Measurements from ENCODE around the gene SHC4. TPM values are rescaled to one million over a fixed set of nuclear protein-coding genes. Genes with fewer than 3 reads are reported as not detected.

The SHC4 gene
- total RNA-seq, 2 donors from 2014 or later = 0.29 to 0.58 TPM

DNA sequence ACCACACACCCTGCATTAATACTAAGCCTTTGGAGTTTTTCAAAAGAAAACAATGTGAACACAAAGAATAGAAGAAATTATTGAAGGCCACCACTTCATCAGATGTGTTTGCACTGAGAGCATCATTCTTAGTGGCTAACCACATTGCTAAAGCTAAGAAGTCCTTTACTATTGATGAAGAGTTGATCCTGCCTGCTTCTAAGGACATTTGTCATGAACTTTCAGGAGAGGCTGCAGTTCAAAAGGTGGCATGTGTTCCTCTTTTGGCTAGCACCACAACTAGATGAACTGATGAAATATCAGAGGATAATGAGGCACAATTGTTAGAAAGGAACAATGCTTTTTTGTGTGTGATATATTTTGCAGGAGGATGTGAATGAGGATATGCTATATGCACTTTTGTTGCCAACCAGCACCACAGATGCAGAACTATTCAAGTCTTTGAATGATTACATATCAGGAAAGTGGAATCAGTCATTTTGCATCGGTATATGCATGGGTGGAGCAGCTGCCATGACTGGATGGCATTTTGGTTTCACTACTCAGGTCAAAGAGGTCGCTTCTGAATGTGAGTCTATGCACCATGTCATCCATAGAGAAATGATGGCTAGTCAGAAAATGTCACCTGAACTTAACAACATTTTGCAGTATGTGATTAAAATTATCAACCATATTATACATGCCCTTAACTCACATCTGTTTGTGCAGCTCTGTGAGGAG lies 88.3 kb downstream of the SHC4 start:
- Mint-ChIP-seq H3K4me3 (no peak overlapping the region), H3K27ac (no peak overlapping the region), H3K4me1 (peaks cover 13% of the 10 kb centered on the region), H3K9me3 (no peaks in the 10 kb centered on the region), H3K27me3 (ENCODE audit: insufficient read depth) (peaks cover 37% of the 10 kb centered on the region), H3K36me3 (ENCODE audit: low read depth) (no peaks in the 10 kb centered on the region)
- Histone ChIP-seq H3K27me3 (ENCODE audit: control insufficient read depth, insufficient read depth, low read length, poor library complexity, severe bottlenecking) (peaks cover 15% of the 10 kb centered on the region), H3K9ac (ENCODE audit: extremely low read depth, low read length, poor library complexity, severe bottlenecking) (no peak overlapping the region), H3K4me1 (ENCODE audit: control insufficient read depth, insufficient read depth, low read length) (no peaks in the 10 kb centered on the region), H3K4me3 (ENCODE audit: low read length) (no peak overlapping the region), H3K9me3 (ENCODE audit: control insufficient read depth, low read length) (no peaks in the 10 kb centered on the region), H3K27ac (ENCODE audit: low read depth, low read length) (no peak overlapping the region), H3K36me3 (ENCODE audit: control insufficient read depth, insufficient read depth, low read length) (no peaks in the 10 kb centered on the region)
- 78 to 96% methylated on average over 2 of the region's 2 CpGs for WGBS, 2 experiments (ENCODE audit: insufficient coverage in 1 of 2, insufficient read length in 1 of 2)
- TF ChIP-seq, protein P1, sequence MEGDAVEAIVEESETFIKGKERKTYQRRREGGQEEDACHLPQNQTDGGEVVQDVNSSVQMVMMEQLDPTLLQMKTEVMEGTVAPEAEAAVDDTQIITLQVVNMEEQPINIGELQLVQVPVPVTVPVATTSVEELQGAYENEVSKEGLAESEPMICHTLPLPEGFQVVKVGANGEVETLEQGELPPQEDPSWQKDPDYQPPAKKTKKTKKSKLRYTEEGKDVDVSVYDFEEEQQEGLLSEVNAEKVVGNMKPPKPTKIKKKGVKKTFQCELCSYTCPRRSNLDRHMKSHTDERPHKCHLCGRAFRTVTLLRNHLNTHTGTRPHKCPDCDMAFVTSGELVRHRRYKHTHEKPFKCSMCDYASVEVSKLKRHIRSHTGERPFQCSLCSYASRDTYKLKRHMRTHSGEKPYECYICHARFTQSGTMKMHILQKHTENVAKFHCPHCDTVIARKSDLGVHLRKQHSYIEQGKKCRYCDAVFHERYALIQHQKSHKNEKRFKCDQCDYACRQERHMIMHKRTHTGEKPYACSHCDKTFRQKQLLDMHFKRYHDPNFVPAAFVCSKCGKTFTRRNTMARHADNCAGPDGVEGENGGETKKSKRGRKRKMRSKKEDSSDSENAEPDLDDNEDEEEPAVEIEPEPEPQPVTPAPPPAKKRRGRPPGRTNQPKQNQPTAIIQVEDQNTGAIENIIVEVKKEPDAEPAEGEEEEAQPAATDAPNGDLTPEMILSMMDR (conservative IDR thresholded peaks at IDR 0.05) = no peak
- DNase-seq = no peak

- TF ChIP-seq, protein P1 (conservative IDR thresholded peaks at IDR 0.05) = no peak
- H3K36me3 ChIP-seq (ENCODE audit: control insufficient read depth, insufficient read depth, low read length) = no peaks in the 10 kb centered on the region
- H3K27ac Mint-ChIP-seq = no peak overlapping the region
- peaks cover 37% of the 10 kb centered on the region for H3K27me3 Mint-ChIP-seq (ENCODE audit: insufficient read depth)
- H3K9me3 ChIP-seq (ENCODE audit: control insufficient read depth, low read length) = no peaks in the 10 kb centered on the region
- no peaks in the 10 kb centered on the region for H3K4me1 Mint-ChIP-seq
- no peaks in the 10 kb centered on the region for H3K4me1 ChIP-seq (ENCODE audit: control insufficient read depth, insufficient read depth, low read length)
- H3K9ac ChIP-seq (ENCODE audit: extremely low read depth, low read length, poor library complexity, severe bottlenecking) = no peak overlapping the region
- peaks cover 15% of the 10 kb centered on the region for H3K27me3 ChIP-seq (ENCODE audit: control insufficient read depth, insufficient read depth, low read length, poor library complexity, severe bottlenecking)
- H3K36me3 Mint-ChIP-seq (ENCODE audit: low read depth) = no peaks in the 10 kb centered on the region
- no peak overlapping the region for H3K27ac ChIP-seq (ENCODE audit: low read depth, low read length)
- 86 to 92% methylated on average over 2 of the region's 2 CpGs for WGBS, 2 experiments (ENCODE audit: insufficient coverage in 1 of 2, insufficient read length in 1 of 2)
- DNase-seq = no peak
- H3K4me3 Mint-ChIP-seq = no peak overlapping the region
- no peak overlapping the region for H3K4me3 ChIP-seq (ENCODE audit: low read length)
- H3K9me3 Mint-ChIP-seq = no peaks in the 10 kb centered on the region
These were observed 91.1 kb downstream of the SHC4 start for GRCh38 chr15:48872632-48873031.

DNA sequence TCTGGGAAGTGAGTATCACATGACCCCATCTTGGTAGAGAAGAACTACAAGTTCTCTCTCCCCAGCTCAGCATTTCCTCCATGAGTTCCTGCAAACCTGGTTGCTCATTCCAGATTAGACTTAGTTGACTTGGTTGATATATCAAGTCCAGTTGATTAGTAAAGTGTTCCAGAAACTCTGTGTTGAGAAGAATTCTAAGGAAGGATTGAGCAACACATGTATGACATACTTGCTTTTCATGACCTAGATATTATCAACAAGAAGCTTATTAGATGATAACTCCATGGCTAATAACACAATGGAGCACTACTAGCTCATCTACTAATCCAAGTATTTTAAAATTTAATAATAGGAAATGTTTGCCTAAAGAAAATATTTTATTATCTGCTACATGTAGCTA lies 92.2 kb downstream of the SHC4 start:
- peaks cover 15% of the 10 kb centered on the region for H3K27me3 ChIP-seq (ENCODE audit: control insufficient read depth, insufficient read depth, low read length, poor library complexity, severe bottlenecking)
- TF ChIP-seq, protein P1 (conservative IDR thresholded peaks at IDR 0.05) = no peak
- no peak overlapping the region for H3K27ac ChIP-seq (ENCODE audit: low read depth, low read length)
- no peak for DNase-seq
- Mint-ChIP-seq H3K36me3 (ENCODE audit: low read depth) (no peaks in the 10 kb centered on the region), H3K9me3 (no peaks in the 10 kb centered on the region), H3K27me3 (ENCODE audit: insufficient read depth) (peaks cover 32% of the 10 kb centered on the region), H3K4me1 (no peaks in the 10 kb centered on the region), H3K4me3 (no peak overlapping the region), H3K27ac (no peak overlapping the region)
- no peaks in the 10 kb centered on the region for H3K36me3 ChIP-seq (ENCODE audit: control insufficient read depth, insufficient read depth, low read length)
- H3K4me3 ChIP-seq (ENCODE audit: low read length) = no peak overlapping the region
- no peaks in the 10 kb centered on the region for H3K9me3 ChIP-seq (ENCODE audit: control insufficient read depth, low read length)
- no peak overlapping the region for H3K9ac ChIP-seq (ENCODE audit: extremely low read depth, low read length, poor library complexity, severe bottlenecking)
- H3K4me1 ChIP-seq (ENCODE audit: control insufficient read depth, insufficient read depth, low read length) = no peaks in the 10 kb centered on the region

Measured in endodermal cell (in vitro differentiated cells).